ENCODE results near the gene SEMA3G.

The SEMA3G gene

DNA sequence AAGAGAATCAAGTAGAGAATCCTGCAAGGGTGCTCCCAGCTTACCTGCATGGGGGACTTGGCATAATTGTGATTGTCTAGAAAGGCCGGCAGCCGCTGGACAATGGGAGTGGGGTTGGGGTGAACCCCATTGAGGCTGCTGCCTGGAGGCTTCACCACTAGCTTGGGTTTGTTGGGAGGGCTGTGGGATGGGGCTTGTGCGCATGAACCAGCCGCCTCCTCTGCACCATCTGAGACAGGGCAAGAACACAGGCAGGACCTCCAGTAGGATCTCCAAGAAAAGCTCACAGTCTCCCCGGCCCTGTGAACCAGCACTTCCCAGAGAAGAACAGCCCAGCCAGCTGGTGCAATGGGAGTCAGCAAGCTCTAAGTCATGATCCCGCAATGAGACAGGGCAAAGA lies 39.8 kb downstream of the SEMA3G start:
- Histone ChIP-seq H3K4me3 (ENCODE audit: low read depth, low read length) (no peak overlapping the region), H3K4me1 (peaks cover 11% of the 10 kb centered on the region), H3K9me3 (ENCODE audit: control insufficient read depth, low read length) (no peaks in the 10 kb centered on the region), H3K9ac (no peak overlapping the region), H2AFZ (no peak overlapping the region), H3K79me2 (peaks cover 2% of the 10 kb centered on the region), H3K36me3 (ENCODE audit: control insufficient read depth, insufficient read depth, low read length) (no peaks in the 10 kb centered on the region), H3K27ac (no peak overlapping the region), H3K4me2 (ENCODE audit: low read length) (no peak overlapping the region), H3K27me3 (ENCODE audit: control insufficient read depth, insufficient read depth, low read length) (no peaks in the 10 kb centered on the region)
- TF ChIP-seq, protein P1, sequence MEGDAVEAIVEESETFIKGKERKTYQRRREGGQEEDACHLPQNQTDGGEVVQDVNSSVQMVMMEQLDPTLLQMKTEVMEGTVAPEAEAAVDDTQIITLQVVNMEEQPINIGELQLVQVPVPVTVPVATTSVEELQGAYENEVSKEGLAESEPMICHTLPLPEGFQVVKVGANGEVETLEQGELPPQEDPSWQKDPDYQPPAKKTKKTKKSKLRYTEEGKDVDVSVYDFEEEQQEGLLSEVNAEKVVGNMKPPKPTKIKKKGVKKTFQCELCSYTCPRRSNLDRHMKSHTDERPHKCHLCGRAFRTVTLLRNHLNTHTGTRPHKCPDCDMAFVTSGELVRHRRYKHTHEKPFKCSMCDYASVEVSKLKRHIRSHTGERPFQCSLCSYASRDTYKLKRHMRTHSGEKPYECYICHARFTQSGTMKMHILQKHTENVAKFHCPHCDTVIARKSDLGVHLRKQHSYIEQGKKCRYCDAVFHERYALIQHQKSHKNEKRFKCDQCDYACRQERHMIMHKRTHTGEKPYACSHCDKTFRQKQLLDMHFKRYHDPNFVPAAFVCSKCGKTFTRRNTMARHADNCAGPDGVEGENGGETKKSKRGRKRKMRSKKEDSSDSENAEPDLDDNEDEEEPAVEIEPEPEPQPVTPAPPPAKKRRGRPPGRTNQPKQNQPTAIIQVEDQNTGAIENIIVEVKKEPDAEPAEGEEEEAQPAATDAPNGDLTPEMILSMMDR (IDR thresholded peaks at IDR 0.05): no peak

DNA sequence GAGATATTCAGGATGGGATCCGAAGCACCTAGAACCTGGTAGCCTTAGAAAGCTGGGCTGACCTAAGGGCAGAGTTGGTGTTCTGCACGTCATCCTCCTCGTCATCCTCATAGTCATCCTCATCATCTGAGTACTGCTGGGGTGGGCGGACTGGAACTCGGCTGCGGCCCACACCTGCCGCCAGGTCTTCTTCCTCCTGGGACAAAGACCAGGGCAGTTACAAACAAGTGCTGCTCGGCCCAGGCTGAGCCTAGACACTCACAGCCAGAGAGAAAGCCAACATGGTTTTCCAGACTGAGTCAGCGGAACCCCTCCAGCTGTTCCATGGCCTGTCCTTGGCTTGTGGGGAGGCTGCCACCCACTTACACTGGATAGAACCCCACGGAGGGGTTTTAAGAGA lies 40.5 kb downstream of the SEMA3G start:
- Histone ChIP-seq H3K27ac (no peak overlapping the region), H3K27me3 (ENCODE audit: control insufficient read depth, insufficient read depth, low read length) (no peaks in the 10 kb centered on the region), H3K36me3 (ENCODE audit: control insufficient read depth, insufficient read depth, low read length) (no peaks in the 10 kb centered on the region), H3K4me2 (ENCODE audit: low read length) (no peak overlapping the region), H3K79me2 (peaks cover under 1% of the 10 kb centered on the region), H3K4me3 (ENCODE audit: low read depth, low read length) (no peak overlapping the region), H3K9ac (no peak overlapping the region), H2AFZ (no peak overlapping the region), H3K4me1 (peaks cover 11% of the 10 kb centered on the region), H3K9me3 (ENCODE audit: control insufficient read depth, low read length) (no peaks in the 10 kb centered on the region)
- TF ChIP-seq, protein P1 (IDR thresholded peaks at IDR 0.05): no peak

- TF ChIP-seq, protein P1 (IDR thresholded peaks at IDR 0.05): no peak
- Histone ChIP-seq H3K27me3 (ENCODE audit: control insufficient read depth, insufficient read depth, low read length) (no peaks in the 10 kb centered on the region), H3K4me1 (peaks cover 8% of the 10 kb centered on the region), H2AFZ (no peak overlapping the region), H3K27ac (no peak overlapping the region), H3K4me3 (ENCODE audit: low read depth, low read length) (no peak overlapping the region), H3K9me3 (ENCODE audit: control insufficient read depth, low read length) (no peaks in the 10 kb centered on the region), H3K9ac (no peak overlapping the region), H3K36me3 (ENCODE audit: control insufficient read depth, insufficient read depth, low read length) (no peaks in the 10 kb centered on the region), H3K79me2 (no peaks in the 10 kb centered on the region), H3K4me2 (ENCODE audit: low read length) (no peak overlapping the region)
These were observed 40.9 kb downstream of the SEMA3G start for GRCh38 chr3:52403955-52404354.

DNA sequence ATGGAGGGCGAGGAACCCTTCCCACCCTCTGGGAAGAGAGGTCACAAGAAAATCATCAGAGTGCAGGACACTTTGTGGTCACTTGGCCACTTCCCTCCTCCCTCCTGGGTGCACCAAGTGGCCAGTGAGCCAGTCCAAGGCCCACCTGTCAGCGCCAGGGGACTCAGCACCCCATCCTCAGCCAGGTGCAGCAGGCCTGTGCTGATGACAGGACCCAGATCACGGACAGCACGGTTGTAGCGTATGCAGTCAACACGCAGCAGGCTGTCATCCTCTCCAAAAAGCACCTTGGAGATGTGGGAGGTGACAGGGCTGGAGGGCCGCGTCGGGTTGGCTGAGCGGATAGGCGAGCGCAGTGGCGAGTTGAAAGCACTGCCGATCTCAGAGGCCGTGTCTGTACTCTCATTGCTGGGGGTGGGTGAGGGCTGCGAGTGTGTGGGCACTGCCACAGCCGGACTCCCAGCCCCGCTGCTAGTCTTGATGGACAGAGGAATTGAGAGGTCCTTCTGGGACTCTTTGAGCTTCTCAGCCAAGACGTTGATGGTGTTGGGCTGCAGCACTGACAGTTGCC lies 41.5 kb downstream of the SEMA3G start:
- Histone ChIP-seq H3K9me3 (ENCODE audit: control insufficient read depth, low read length) (no peaks in the 10 kb centered on the region), H3K27me3 (ENCODE audit: control insufficient read depth, insufficient read depth, low read length) (no peaks in the 10 kb centered on the region), H3K9ac (no peak overlapping the region), H3K4me2 (ENCODE audit: low read length) (no peak overlapping the region), H3K79me2 (no peaks in the 10 kb centered on the region), H3K36me3 (ENCODE audit: control insufficient read depth, insufficient read depth, low read length) (no peaks in the 10 kb centered on the region), H3K4me3 (ENCODE audit: low read depth, low read length) (no peak overlapping the region), H2AFZ (no peak overlapping the region), H3K4me1 (peaks cover 2% of the 10 kb centered on the region), H3K27ac (no peak overlapping the region)
- TF ChIP-seq, protein P1 (IDR thresholded peaks at IDR 0.05): no peak

- H3K27ac ChIP-seq: no peak overlapping the region
- no peaks in the 10 kb centered on the region for H3K36me3 ChIP-seq (ENCODE audit: control insufficient read depth, insufficient read depth, low read length)
- no peaks in the 10 kb centered on the region for H3K27me3 ChIP-seq (ENCODE audit: control insufficient read depth, insufficient read depth, low read length)
These were observed 42.1 kb downstream of the SEMA3G start for GRCh38 chr3:52402706-52403270.

More at GRCh38 chr3:52402706-52403270, 42.1 kb downstream of the SEMA3G start:
- Histone ChIP-seq H3K4me1 (no peaks in the 10 kb centered on the region), H3K9ac (no peak overlapping the region), H2AFZ (no peak overlapping the region), H3K4me3 (ENCODE audit: low read depth, low read length) (no peak overlapping the region), H3K4me2 (ENCODE audit: low read length) (no peak overlapping the region), H3K79me2 (no peaks in the 10 kb centered on the region), H3K9me3 (ENCODE audit: control insufficient read depth, low read length) (no peaks in the 10 kb centered on the region)
- TF ChIP-seq, protein P1 (IDR thresholded peaks at IDR 0.05): no peak
